Fibroblast of mammary gland (primary cell): ENCODE measurements around the gene AGAP5.
"Not testable (repeated sequence)": the region's sequence is repeated elsewhere in the genome, so short reads cannot be mapped to it uniquely, and the experiment has no call there.

ENCODE experiments used
- DNase-seq: peaks from one replicate; pipeline ENCODE4 v3.0.0-alpha.2; 2010; ENCODE audit warnings: low read depth
- H3K4me3 ChIP-seq: 2 replicates; pipeline ENCODE4 v1.5.1; 2011; ENCODE audit warnings: low read depth, mild to moderate bottlenecking, low read length, moderate library complexity; ENCODE audit not compliant: control insufficient read depth
- CTCF ChIP-seq: conservative IDR thresholded peaks from 2 replicates; pipeline ENCODE4 v1.5.1; 2011; ENCODE audit warnings: low read depth, low read length, inconsistent platforms; ENCODE audit not compliant: control insufficient read depth, insufficient read depth

AGAP5 gene

GRCh38 chr10:73697675-73698159, at the start of gene AGAP5:
AGAP5 (minus strand) TSS chr10:73698109; CDS start chr10:73697755, 354 bp downstream.
- not testable (repeated sequence) for DNase-seq, H3K4me3 ChIP-seq

GRCh38 chr10:73746721-73747120, 48.8 kb upstream of the AGAP5 start:
- no peak for TF ChIP-seq CTCF
- no peak overlapping the region for H3K4me3 ChIP-seq
- no peak for DNase-seq

- DNase-seq: peak; percentile 58
Measured at GRCh38 chr10:73744664-73744975, 46.7 kb upstream of the AGAP5 start.

GRCh38 chr10:73743905-73744663, 46.2 kb upstream of the AGAP5 start, which contains the start of gene SEC24C:
SEC24C (plus strand) TSS chr10:73744372; CDS start chr10:73746833, 2,461 bp downstream.
- peak within 1 kb of the TSS; percentile 98 for H3K4me3 ChIP-seq
- TF ChIP-seq CTCF: no peak
- DNase-seq: peak; percentile 94

More at GRCh38 chr10:73744664-73744975, 46.7 kb upstream of the AGAP5 start:
- peak overlapping the region; percentile 98 for H3K4me3 ChIP-seq
- TF ChIP-seq CTCF: no peak

GRCh38 chr10:73743327-73743904, 45.5 kb upstream of the AGAP5 start:
- TF ChIP-seq CTCF: no peak
- no peak for DNase-seq

GRCh38 chr10:73742454-73742734, 44.5 kb upstream of the AGAP5 start:
- no peak for DNase-seq
- H3K4me3 ChIP-seq: no peak overlapping the region

More at GRCh38 chr10:73743327-73743904, 45.5 kb upstream of the AGAP5 start:
- H3K4me3 ChIP-seq: peak overlapping the region; percentile 98

GRCh38 chr10:73740501-73741254, 42.8 kb upstream of the AGAP5 start:
- DNase-seq, H3K4me3 ChIP-seq: not testable (repeated sequence)

More at GRCh38 chr10:73742454-73742734, 44.5 kb upstream of the AGAP5 start:
- TF ChIP-seq CTCF: no peak
